DMS79 (cell line): ENCODE data around the gene BCL2L1.
"Not testable (repeated sequence)": the region's sequence is repeated elsewhere in the genome, so short reads cannot be mapped to it uniquely, and the experiment has no call there.

Experiments used
- DNase-seq: peaks from one replicate; lab custom pipeline; 2025; lab: John Stamatoyannopoulos, UW

BCL2L1 gene

GRCh38 chr20:31722257-31723068 is at the start of gene BCL2L1:
TSS of gene BCL2L1 (minus strand) at chr20:31722868. CDS start at chr20:31722218, 650 bp downstream.
- DNase-seq = peak; percentile 79

GRCh38 chr20:31770243-31770642 is 47.6 kb upstream of the BCL2L1 start:
- DNase-seq = no peak

GRCh38 chr20:31769681-31770080 is 47.0 kb upstream of the BCL2L1 start:
- no peak for DNase-seq

- DNase-seq = no peak
Observed at GRCh38 chr20:31767805-31768204, 45.1 kb upstream of the BCL2L1 start.

- no peak for DNase-seq
Observed at GRCh38 chr20:31764641-31765305, 42.1 kb upstream of the BCL2L1 start.

- DNase-seq = peak; percentile 59
Observed at GRCh38 chr20:31760519-31761240, 38.0 kb upstream of the BCL2L1 start.

GRCh38 chr20:31759836-31760518 is 37.3 kb upstream of the BCL2L1 start:
- no peak for DNase-seq

GRCh38 chr20:31758991-31759390 is 36.3 kb upstream of the BCL2L1 start:
- no peak for DNase-seq

- DNase-seq = no peak
Observed at GRCh38 chr20:31758521-31758920, 35.9 kb upstream of the BCL2L1 start.

- no peak for DNase-seq
Observed at GRCh38 chr20:31757254-31757653, 34.6 kb upstream of the BCL2L1 start.

GRCh38 chr20:31751126-31751525 is 28.5 kb upstream of the BCL2L1 start:
- no peak for DNase-seq

- DNase-seq = no peak
Observed at GRCh38 chr20:31749223-31749622, 26.6 kb upstream of the BCL2L1 start.

- DNase-seq = no peak
Observed at GRCh38 chr20:31747640-31748039, 25.0 kb upstream of the BCL2L1 start.

- DNase-seq = not testable (repeated sequence)
Observed at GRCh38 chr20:31747028-31747427, 24.4 kb upstream of the BCL2L1 start.

GRCh38 chr20:31746068-31746878 is 23.6 kb upstream of the BCL2L1 start:
- no peak for DNase-seq

- DNase-seq = no peak
Observed at GRCh38 chr20:31740656-31741323, 18.1 kb upstream of the BCL2L1 start.

- DNase-seq = peak; percentile 22
Observed at GRCh38 chr20:31740208-31740607, 17.5 kb upstream of the BCL2L1 start.

GRCh38 chr20:31739550-31739977 is 16.9 kb upstream of the BCL2L1 start:
- DNase-seq = no peak

- peak; percentile 99 for DNase-seq
Observed at GRCh38 chr20:31738729-31739549, 16.3 kb upstream of the BCL2L1 start, which contains the start of gene TPX2. TSS of gene TPX2 (plus strand) at chr20:31739290. CDS start at chr20:31757477, 18,187 bp downstream.

- no peak for DNase-seq
Observed at GRCh38 chr20:31731321-31731717, 8.7 kb upstream of the BCL2L1 start.
